NT2/D1 (cell line): ENCODE results near the gene DRAM1.

ENCODE experiments used
- SUZ12 ChIP-seq: IDR thresholded peaks from 2 replicates; pipeline ENCODE4 v1.6.1; 2011; ENCODE audit not compliant: insufficient read length, insufficient read depth; ENCODE audit errors: extremely low read depth
- YY1 ChIP-seq: IDR thresholded peaks from 2 replicates; pipeline ENCODE4 v1.6.1; 2011; ENCODE audit not compliant: insufficient read length, insufficient read depth
- ZNF274 ChIP-seq: IDR thresholded peaks from 2 replicates; pipeline ENCODE4 v1.6.1; 2011; ENCODE audit warnings: mild to moderate bottlenecking, low read depth, low read length

DNA sequence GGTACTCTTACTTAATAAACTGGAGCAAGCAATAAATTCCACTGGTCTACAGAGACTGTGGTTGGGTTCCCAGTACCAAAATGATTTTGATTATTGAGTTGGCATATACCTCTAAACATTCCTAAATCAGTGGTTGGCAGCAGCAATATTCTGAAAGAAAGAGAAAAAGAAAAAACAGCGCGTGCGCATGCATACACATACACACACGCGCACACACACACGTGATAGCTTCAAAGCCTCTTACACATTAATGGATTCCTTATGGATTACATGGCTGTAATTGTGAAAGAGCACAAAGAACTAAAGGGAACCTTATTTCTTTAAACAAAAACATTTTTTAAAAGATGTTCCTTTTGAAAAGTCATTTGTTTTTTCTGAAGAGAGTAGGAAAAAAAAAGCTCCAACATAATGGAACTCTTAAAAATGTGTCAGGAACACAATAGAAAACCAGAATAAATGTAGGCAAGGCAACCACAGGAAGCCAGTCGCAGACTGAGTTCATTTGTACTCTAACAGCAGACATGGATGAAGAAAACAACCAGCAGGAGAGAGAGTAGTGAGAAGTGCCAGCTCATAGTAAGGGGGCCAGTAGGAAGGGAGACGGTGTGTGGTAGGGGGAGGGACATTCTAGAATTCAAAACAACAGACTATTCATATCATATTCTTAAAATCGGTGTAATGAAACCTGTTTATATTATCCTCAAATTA lies 80.0 kb downstream of the DRAM1 start:
- TF ChIP-seq SUZ12 = no peak
- no peak for TF ChIP-seq ZNF274
- TF ChIP-seq YY1 = no peak
